GM12874 (cell line): ENCODE data around the gene ALDH3B2.

Experiments
- CTCF ChIP-seq: IDR thresholded peaks from 2 replicates; pipeline ENCODE4 v1.5.1; 2011; ENCODE audit warnings: low read depth, mild to moderate bottlenecking, control low read depth, low read length, moderate library complexity; ENCODE audit not compliant: insufficient read depth

ALDH3B2 gene

GRCh38 chr11:67663532-67664212 is 10.8 kb downstream of the ALDH3B2 start:
- TF ChIP-seq CTCF: no peak

GRCh38 chr11:67662835-67663531 is 11.4 kb downstream of the ALDH3B2 start:
- TF ChIP-seq CTCF: no peak

GRCh38 chr11:67662142-67662834 is 12.1 kb downstream of the ALDH3B2 start:
- no peak for TF ChIP-seq CTCF

- no peak for TF ChIP-seq CTCF
These were observed 17.1 kb downstream of the ALDH3B2 start for GRCh38 chr11:67657300-67657699.

- no peak for TF ChIP-seq CTCF
These were observed 18.0 kb downstream of the ALDH3B2 start for GRCh38 chr11:67656278-67656922.

GRCh38 chr11:67654225-67654624 is 20.2 kb downstream of the ALDH3B2 start:
- TF ChIP-seq CTCF: no peak
